H7 (cell line): Measurements from ENCODE around the gene PHYKPL. TPM values are rescaled to one million over a fixed set of nuclear protein-coding genes. Genes with fewer than 3 reads are reported as not detected.

Source experiments
- DNase-seq: peaks from one replicate; pipeline ENCODE4 v3.0.0; 2012
- H3K27me3 ChIP-seq: 2 replicates; pipeline ENCODE4 v1.6.0; 2011; ENCODE audit warnings: mild to moderate bottlenecking, low read length; ENCODE audit not compliant: control insufficient read depth, insufficient read depth
- H3K36me3 ChIP-seq: replicated peaks from 2 replicates; pipeline ENCODE4 v1.5.1; 2011; ENCODE audit warnings: low read length; ENCODE audit not compliant: control insufficient read depth, insufficient read depth
- H3K4me3 ChIP-seq: 2 replicates; pipeline ENCODE4 v1.5.1; 2011; ENCODE audit warnings: low read depth, mild to moderate bottlenecking, control low read depth, low read length, moderate library complexity; ENCODE audit not compliant: insufficient read depth
- total RNA-seq: library from RNA; depleted of rRNA; stranded (reverse); fragments of >200 nt; shearing (Covaris generic); gene quantifications from 2 replicates; pipeline ENCODE4 v1.2.3, GENCODE V29; 2014

The PHYKPL gene
- total RNA-seq, 1 experiment from 2014 or later, result 11.3 TPM

DNA sequence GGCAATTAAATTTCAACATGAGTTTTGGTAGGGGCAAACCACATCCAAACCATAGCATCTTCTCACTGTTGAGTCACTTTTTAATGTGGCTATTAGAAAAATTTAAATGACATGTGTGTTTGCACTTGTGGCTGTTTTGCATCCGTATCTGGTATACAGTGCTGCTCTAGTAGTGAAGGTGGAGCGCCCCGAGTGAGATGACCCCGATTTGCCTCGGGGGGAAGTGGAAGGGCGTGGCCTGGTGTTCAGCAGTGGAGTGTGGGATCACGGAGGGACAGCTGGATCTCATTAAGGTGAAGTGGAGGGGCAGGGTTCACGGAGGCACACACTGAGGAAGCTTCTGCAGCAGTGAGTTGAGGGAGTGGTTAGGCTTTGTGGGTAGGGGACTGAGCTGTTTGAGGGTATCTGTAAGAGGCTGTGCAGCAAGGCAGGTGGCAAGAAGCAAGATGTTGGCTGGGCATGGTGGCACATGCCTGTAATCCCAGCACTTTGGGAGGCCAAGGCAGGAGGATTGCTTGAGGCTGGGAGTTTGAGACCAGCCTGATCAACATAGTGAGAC is 39.3 kb downstream of the PHYKPL start:
- Histone ChIP-seq H3K27me3 (no peaks in the 10 kb centered on the region), H3K36me3 (no peaks in the 10 kb centered on the region), H3K4me3 (no peak overlapping the region)
- no peak for DNase-seq

DNA sequence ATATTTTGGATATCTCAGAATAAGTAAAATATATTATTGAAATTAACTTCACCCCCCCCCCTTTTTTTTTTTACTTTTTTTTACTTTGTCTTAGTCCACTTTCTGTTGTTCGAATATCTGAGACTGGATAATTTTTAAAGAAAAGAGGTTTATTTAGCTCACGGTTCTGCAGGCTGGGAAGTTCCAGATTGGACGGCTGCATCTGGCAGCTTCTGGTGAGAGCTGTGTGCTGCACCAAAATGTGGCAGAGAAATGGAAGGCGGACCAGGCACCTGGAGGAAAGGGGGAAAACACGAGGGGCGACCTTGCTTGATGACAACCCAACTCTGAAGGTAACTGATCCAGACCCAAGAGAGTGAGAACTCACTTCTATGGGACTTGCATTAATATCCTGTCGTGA is 39.8 kb downstream of the PHYKPL start:
- DNase-seq, result no peak
- Histone ChIP-seq H3K27me3 (no peaks in the 10 kb centered on the region), H3K4me3 (no peak overlapping the region), H3K36me3 (no peaks in the 10 kb centered on the region)

DNA sequence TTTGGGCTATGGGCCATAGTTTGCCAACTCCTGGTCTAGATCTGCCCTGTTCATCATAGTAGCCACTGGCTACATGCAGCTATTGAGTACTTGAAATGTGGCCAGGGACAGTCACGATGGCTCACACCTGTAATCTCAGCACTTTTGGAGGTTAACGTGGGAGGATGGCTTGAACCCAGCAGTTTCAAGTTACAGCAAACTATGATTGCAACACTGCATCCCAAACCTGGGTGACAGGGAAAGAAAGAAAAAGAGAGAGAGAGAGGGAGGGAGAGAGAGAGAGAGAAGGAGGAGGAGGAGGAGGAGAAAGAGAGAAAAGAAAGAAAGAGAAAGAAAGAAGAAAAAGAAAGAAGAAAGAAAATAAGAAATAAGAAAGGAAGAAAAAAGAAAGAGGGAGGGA is 40.4 kb downstream of the PHYKPL start:
- H3K36me3 ChIP-seq, result no peaks in the 10 kb centered on the region
- no peak overlapping the region for H3K4me3 ChIP-seq
- DNase-seq, result no peak
- H3K27me3 ChIP-seq, result no peaks in the 10 kb centered on the region

DNA sequence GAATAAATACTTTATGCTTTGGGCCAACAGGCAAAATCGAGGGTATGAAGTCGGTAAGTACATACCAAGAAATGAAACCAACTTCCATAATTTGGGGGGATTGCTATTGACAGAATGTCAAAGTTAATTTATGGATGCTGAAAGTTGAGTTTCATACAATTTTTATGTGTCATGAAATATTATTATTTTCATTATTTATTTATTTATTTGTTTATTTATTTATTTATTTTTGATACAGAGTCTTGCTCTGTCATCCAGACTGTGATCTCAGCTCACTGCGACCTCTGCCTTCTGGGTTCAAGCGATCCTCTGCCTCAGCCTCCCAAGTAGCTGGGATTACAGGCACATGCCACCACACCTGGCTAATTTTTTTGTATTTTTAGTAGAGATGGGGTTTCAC is 40.9 kb downstream of the PHYKPL start:
- DNase-seq, result no peak
- H3K36me3 ChIP-seq, result no peaks in the 10 kb centered on the region
- H3K27me3 ChIP-seq, result no peaks in the 10 kb centered on the region
- H3K4me3 ChIP-seq, result no peak overlapping the region

DNA sequence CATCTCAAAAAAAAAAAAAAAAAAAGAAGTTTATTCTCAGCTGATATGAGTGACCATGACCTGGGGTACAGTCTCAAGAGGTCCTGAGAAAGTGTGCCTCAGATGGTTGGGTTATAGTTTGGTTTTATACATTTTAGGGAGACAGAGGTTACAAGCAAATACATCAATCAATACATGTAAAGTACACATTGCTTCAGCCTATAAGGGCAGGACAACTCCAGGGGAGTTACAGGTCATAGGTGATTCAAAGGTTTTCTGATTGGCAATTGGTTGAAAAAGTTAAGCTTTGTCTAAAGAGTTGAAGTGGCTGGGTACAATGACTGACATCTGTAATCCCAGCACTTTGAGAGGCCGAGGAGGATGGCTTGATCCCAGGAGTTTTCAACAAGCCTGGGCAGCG is 43.2 kb downstream of the PHYKPL start:
- DNase-seq, result no peak
- Histone ChIP-seq H3K36me3 (no peaks in the 10 kb centered on the region), H3K27me3 (no peaks in the 10 kb centered on the region), H3K4me3 (no peak overlapping the region)

DNA sequence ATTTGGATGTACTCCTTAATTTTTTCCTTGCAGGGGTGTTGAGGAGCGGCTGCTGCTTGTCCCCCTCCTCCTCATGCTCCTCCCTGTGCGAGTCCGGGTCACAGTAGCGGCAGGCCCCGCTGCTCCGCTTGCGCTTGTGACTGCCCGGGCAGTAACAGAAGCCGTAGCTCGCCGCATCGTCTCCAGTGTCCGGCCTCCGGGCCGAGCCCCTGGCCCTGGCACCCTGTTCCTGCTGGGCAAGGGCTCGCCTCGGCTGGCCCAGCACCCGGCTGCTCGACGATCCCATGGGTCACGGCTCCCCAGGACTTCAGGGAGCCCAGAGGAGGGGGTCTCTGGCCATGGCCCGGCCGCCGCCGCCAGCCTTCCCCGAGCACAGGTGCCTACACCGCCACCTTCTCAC is 45.6 kb downstream of the PHYKPL start, which contains the start of gene GMCL2:
TSS of gene GMCL2 (minus strand) at position 358 of the 400 bp plus-strand sequence. CDS start at position 286, 72 bp downstream.
- H3K36me3 ChIP-seq, result no peaks in the 10 kb centered on the region
- peak; percentile 38 for DNase-seq
- H3K27me3 ChIP-seq, result no peaks in the 10 kb centered on the region
- no peak within 1 kb of the TSS for H3K4me3 ChIP-seq

DNA sequence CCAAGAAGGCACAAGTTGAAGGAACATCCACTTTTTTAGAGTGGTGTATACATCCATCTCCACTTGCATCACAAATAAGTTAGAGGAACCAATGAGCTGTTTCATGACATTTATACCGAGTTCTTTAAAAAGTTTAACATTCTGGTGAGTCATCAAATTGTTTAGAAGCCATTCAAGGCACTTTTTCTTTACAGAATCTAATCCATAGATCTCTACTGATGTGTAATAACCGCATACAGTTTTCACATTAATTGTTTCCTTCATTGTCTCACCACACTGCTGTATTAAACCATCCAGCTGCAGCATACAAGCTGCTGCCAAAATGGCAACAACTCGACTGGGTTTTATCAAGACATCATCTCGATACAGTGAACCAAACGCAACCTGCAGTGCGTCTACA is 46.2 kb downstream of the PHYKPL start:
- H3K4me3 ChIP-seq, result no peak overlapping the region
- H3K36me3 ChIP-seq, result no peaks in the 10 kb centered on the region
- H3K27me3 ChIP-seq, result no peaks in the 10 kb centered on the region
- no peak for DNase-seq

DNA sequence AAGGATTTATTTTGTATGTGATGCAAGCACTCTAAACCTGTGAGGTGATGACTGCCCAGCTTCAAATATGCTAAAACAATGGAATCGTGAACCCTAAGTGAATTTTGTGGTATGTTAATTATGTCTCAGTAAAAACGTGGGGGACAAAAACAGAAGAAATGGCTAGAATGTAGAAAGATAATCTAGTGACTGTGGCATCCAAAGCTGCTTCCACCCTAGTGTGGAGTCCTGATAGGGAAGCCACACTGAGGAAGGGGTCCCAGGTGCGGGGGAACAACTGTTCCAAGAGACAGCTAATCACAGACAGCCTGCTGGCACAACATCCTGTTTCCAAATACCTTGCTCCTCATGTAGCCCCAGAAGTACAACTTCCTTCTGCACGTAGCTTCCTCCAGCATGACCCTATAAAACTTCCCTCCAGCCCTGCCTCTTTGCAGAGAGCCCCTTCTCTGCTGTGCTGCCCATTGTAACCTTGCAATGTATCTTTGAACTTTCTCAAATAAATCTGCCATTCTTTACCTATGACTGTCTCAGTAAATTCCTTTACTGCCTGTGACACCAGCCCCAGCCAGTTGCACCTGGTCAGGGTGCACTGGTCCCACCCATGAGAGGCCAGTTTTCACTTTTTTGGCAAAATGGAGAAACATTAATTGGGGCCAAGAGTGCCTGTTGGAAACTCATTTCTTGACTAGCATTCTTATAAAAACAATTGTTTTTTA is 50.3 kb downstream of the PHYKPL start:
- Histone ChIP-seq H3K27me3 (no peaks in the 10 kb centered on the region), H3K36me3 (no peaks in the 10 kb centered on the region), H3K4me3 (no peak overlapping the region)
- DNase-seq, result no peak

DNA sequence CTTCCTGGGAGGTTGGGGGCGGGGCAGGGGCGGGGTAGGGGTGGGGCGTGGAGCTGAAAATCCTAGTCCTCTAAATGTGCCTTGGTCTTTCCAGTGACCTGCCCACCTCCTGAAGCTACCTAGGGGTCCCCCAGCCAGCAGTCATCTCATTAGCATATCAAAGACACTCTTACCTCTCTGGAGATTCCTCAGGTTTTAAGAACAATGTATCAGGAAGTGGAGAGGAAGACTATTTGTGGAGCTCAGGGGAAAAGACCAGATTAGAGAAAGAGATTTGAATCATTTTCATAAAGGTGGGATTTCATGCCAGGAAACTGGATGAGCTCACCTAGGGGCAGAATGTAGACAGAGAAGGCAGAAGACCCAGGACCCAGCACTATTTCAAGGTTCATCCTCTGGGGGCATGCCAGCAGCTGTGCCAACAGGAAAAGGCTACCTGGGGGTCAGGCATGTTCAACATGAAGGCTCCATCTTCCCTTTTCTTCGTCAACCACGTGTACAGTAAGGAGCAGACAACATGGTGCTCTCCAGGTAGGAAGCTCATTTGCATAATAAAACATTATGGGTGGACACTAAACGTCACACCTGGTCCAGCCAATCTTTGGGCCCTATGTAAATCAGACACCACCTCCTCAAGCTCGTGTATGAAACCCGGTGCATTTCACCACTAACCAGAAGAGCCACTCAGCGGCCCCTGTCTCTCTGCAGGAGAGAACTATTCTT is 52.3 kb downstream of the PHYKPL start:
- peak; percentile 89 for DNase-seq

DNA sequence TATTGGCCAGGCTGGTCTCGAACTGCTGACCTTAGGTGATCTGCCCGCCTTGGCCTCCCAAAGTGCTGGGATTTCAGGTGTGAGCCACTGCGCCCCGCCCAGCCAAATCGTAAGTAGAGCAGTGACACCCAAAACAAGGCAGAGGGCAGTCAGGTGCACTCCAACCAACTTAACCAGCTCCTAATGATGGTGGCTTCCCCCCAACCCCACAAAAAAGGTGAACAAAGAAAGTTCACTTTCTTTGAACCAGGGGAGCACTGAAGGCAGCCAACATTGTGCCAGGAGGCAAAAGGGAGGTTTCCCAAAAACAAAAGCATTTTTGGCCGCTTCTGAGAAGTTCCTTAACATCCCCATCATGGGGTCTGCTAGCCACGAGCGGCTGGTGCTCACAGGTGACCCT is 55.0 kb downstream of the PHYKPL start:
- Histone ChIP-seq H3K36me3 (no peaks in the 10 kb centered on the region), H3K27me3 (no peaks in the 10 kb centered on the region)
- DNase-seq, result no peak

More for the DNA sequence above, 52.3 kb downstream of the PHYKPL start:
- Histone ChIP-seq H3K36me3 (no peaks in the 10 kb centered on the region), H3K27me3 (no peaks in the 10 kb centered on the region), H3K4me3 (no peak overlapping the region)

DNA sequence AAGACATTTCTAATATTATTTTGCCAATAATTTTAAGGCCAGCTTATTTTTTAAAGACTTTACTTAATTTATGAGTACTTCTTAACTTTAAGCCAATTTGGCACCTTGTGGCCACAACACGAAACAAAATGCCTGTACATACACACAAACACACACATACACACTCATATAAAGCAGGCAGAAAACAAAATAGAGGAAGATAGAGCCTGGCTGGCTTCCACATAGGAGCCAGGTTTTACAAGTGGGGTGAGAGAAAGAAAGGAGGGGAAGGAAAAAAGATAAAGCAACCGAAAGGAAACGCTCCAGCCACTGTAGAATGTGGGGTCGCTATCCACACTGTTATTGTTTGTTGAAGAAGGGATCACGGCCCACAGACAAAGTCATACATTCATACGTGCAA is 55.8 kb downstream of the PHYKPL start:
- Histone ChIP-seq H3K27me3 (no peaks in the 10 kb centered on the region), H3K36me3 (no peaks in the 10 kb centered on the region), H3K4me3 (no peak overlapping the region)
- DNase-seq, result no peak

More for the DNA sequence above, 55.0 kb downstream of the PHYKPL start:
- H3K4me3 ChIP-seq, result no peak overlapping the region

DNA sequence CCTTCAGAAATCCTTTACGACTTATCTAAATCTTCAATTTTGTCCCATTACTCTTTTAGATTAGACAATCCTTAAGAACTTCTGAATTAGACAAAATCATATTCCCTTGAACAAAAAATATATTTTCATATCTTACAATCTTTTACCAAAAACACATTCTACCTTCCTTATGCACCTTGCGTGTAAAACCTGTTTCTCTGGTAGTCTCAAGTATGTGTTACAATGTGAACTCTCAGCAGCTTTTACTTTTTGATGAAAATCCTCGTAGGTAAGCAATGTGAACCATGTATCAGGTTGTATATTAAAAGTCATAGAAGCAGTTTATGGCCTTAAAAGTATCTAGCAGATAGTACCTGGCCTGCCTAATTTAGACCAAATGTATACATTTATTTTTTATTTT is 58.1 kb downstream of the PHYKPL start:
- no peak for DNase-seq
- Histone ChIP-seq H3K36me3 (no peaks in the 10 kb centered on the region), H3K4me3 (no peak overlapping the region), H3K27me3 (no peaks in the 10 kb centered on the region)

DNA sequence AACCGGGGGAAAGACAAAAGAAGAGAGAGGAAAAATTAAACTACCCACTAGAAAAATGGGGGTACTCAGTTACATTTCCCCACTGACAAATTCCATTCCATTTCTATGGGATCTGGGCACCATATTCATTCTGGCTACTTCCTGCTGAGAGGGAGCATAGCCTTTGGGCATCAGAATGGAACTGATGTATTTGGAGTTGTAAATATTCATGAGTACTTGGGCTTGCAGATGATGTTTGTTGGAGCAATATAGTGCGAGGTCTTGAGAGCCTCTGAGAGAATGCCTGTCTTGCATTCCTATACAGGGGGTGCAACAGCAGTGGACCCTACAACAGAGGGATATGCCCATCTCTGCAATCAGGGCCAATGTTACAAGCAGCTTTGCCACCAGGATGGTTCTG is 62.1 kb downstream of the PHYKPL start:
- Histone ChIP-seq H3K4me3 (no peak overlapping the region), H3K36me3 (no peaks in the 10 kb centered on the region), H3K27me3 (no peaks in the 10 kb centered on the region)
- DNase-seq, result no peak

DNA sequence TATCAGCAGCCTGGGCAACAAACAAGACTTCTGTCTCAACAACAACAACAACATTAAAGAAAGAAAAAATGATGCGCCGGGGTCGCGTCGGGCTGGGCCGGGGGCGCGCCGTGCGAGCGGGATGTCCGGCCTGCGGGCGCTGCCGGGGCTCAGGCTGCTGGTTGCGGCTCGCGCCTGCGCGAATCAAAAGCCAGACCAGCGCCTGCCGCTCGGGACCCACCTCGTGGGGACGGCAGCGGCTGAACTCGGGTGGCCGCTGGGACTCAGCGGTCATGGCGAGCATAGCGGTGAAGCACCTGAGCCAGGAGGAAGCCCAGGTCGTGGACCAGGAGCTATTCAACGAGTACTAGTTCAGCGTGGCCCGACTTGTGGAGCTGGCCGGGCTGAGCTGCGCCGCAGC is 67.0 kb downstream of the PHYKPL start:
- Histone ChIP-seq H3K36me3 (no peaks in the 10 kb centered on the region), H3K4me3 (no peak overlapping the region), H3K27me3 (peaks cover 5% of the 10 kb centered on the region; the same call in 1 of the 2 replicates)
- no peak for DNase-seq
